ENCODE data around the gene SLC17A8. TPM values are rescaled to one million over a fixed set of nuclear protein-coding genes. Genes with fewer than 3 reads are reported as not detected.

SLC17A8 gene
- not detected in 2 replicates for total RNA-seq (ENCODE audit: low replicate concordance)

DNA sequence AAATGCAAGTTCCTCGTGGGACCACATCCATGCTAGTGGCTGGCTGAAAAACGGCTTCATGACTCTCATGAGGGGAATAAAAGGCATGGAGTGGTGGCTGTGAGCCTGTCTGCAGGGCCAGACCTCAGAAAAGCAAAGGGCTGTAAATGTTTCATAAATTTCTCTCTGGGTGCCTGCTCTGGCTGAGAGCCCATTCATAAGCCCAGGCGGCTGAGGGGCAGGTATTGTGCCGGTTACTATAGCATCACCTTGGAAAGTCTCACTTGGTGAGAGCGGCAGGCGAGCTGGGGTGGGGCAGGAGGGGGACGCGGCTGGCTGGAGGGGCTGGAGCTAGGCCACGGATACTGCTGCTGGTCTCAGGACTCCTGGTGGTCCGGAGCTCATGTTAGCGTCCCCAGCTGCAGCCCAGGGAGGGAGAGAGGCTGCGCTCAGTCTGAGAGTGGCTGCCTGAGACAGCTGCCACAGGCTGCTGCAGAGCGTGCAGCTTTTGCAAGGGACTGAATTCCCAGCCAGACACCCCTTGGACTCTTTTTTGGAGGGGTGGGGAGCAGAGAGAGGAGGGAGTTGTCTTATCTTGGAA is at the start of gene SLC17A8:
Gene SLC17A8, plus strand, starts transcription at position 431 of the 580 bp plus-strand sequence. CDS start 318 bp downstream, outside the sequence.

Other genes with a start within 250 kb of the SLC17A8 start
- 18.0 and 25.6 TPM in 2 replicates for gene BLTP3B, start 214.2 kb upstream of the SLC17A8 start, total RNA-seq (ENCODE audit: low replicate concordance)
- 9.0 and 9.4 TPM in 2 replicates for gene ACTR6, start 156.3 kb upstream of the SLC17A8 start, total RNA-seq (ENCODE audit: low replicate concordance)
- gene DEPDC4, start 90.0 kb upstream of the SLC17A8 start, total RNA-seq (ENCODE audit: low replicate concordance) = 1.1 and 1.2 TPM in 2 replicates
- gene SCYL2, start 89.9 kb upstream of the SLC17A8 start, total RNA-seq (ENCODE audit: low replicate concordance) = 12.3 and 27.2 TPM in 2 replicates
- not detected in 2 replicates for gene NR1H4, start 116.8 kb downstream of the SLC17A8 start, total RNA-seq (ENCODE audit: low replicate concordance)
- 4.6 and 7.6 TPM in 2 replicates for gene GAS2L3, start 216.6 kb downstream of the SLC17A8 start, total RNA-seq (ENCODE audit: low replicate concordance)